Stomach (tissue), 9 donors: ENCODE measurements around the gene RRP15. TPM values are rescaled to one million over a fixed set of nuclear protein-coding genes. Genes with fewer than 3 reads are reported as not detected.
"Not testable (repeated sequence)": the region's sequence is repeated elsewhere in the genome, so short reads cannot be mapped to it uniquely, and the experiment has no call there.

Source experiments
- DNase-seq, 2 donors: peaks; one replicate each; pipeline versions ENCODE4 v3.0.0 to v3.0.0-alpha.2; 2013 to 2019
- H3K27ac ChIP-seq, 5 donors: fragments of 200-600 bp in 4 of 5; sonication (generic) in 4 of 5; one replicate each; pipeline ENCODE4 v1.5.1; 2013 to 2019; ENCODE audit warnings: mild to moderate bottlenecking in 1 of 5, moderate library complexity in 1 of 5
- H3K27me3 ChIP-seq, 3 donors: fragments of 200-600 bp; sonication (generic); one replicate each; pipeline ENCODE4 v1.5.1; 2017 to 2019; ENCODE audit warnings: mixed run types in 1 of 3
- H3K36me3 ChIP-seq, 4 donors: fragments of 200-600 bp; sonication (generic); 1 replicate in 3 of 4; 2 replicates in 1 of 4; pipeline ENCODE4 v1.5.1; 2016 to 2019
- H3K4me1 ChIP-seq, 4 donors: fragments of 200-600 bp; sonication (generic); one replicate each; pipeline ENCODE4 v1.5.1; 2016 to 2019
- H3K4me3 ChIP-seq, 4 donors: fragments of 200-600 bp; sonication (generic) in 3 of 4; one replicate each; pipeline ENCODE4 v1.5.1; 2016 to 2019; ENCODE audit warnings: mild to moderate bottlenecking in 1 of 4
- H3K9me3 ChIP-seq, 4 donors: fragments of 200-600 bp; sonication (generic); one replicate each; pipeline ENCODE4 v1.5.1; 2016 to 2019
- EP300 ChIP-seq: sonication (generic); formaldehyde crosslinking; IDR thresholded peaks from one replicate; pipeline ENCODE4 v1.6.1; 2017; ENCODE audit warnings: antibody characterized with exemption
- POLR2A ChIP-seq, 4 donors: fragments of 450-650 bp; IDR thresholded peaks; one replicate each; pipeline ENCODE4 v1.6.1; 2016; ENCODE audit warnings: antibody characterized with exemption in 4 of 4, control low read depth in 2 of 4, mild to moderate bottlenecking in 1 of 4, moderate library complexity in 1 of 4
- POLR2AphosphoS5 ChIP-seq, 3 donors: sonication (generic); formaldehyde crosslinking; IDR thresholded peaks; one replicate each; pipeline ENCODE4 v1.6.1; 2016; ENCODE audit warnings: antibody characterized with exemption in 3 of 3
- WGBS, 5 donors: extraction: QIAGEN DNeasy Blood & Tissue Kit in 3 of 5; methylation state at CpG; one replicate each; pipeline versions ENCODE4 v1.1.5 to v1.1.7; 2013 to 2018; 5-methylcytosine and 5-hydroxymethylcytosine counted together
- intact Hi-C: fragments of 100-400 bp; cut with DNase I; formaldehyde crosslinking; loops from one replicate; pipeline ENCODE4 v1.15.1; 2023; ENCODE audit warnings: low total_unique reads
- polyA plus RNA-seq, 3 donors: library from polyadenylated mRNA; stranded (reverse); fragments of 200-250 nt; gene quantifications; one replicate each; pipeline ENCODE4 v1.2.3, GENCODE V29; 2013
- total RNA-seq, 5 donors: library from RNA; depleted of rRNA; stranded (reverse); fragments of >200 nt; gene quantifications; one replicate each; pipeline versions ENCODE4 v1.1.0 to v1.2.3, GENCODE V29; 2014 to 2016
- TF ChIP-seq, protein P1 (sequence below), 7 experiments: fragments of 450-650 bp in 4 of 7; fragments of 200-600 bp in 3 of 7; sonication (generic) in 3 of 7; IDR thresholded peaks; one replicate each; pipeline ENCODE4 v1.5.1; 2016 to 2019; ENCODE audit warnings: antibody characterized with exemption in 7 of 7, control low read depth in 2 of 7, mild to moderate bottlenecking in 1 of 7
- donor health status: healthy with polysubstance abuse.
- donor health status: Bipolar disorder and iron deficiency.
- donor health status: healthy.

Gene RRP15
- total and polyA plus RNA-seq, 8 donors, result 2.6 to 70.1 (median 8.9) TPM

- Histone ChIP-seq H3K4me1 (no peaks in the 10 kb centered on the region), H3K27ac (no peak overlapping the region), H3K27me3 (no peaks in the 10 kb centered on the region), H3K36me3 (peaks cover 0 to 24% (median 18%) of the 10 kb centered on the region in 4 donors), H3K4me3 (no peak overlapping the region), H3K9me3 (no peaks in the 10 kb centered on the region)
- TF ChIP-seq POLR2AphosphoS5 (IDR thresholded peaks at IDR 0.05) (no peak), POLR2A (IDR thresholded peaks at IDR 0.05) (no peak), EP300 (no peak)
- TF ChIP-seq, protein P1, sequence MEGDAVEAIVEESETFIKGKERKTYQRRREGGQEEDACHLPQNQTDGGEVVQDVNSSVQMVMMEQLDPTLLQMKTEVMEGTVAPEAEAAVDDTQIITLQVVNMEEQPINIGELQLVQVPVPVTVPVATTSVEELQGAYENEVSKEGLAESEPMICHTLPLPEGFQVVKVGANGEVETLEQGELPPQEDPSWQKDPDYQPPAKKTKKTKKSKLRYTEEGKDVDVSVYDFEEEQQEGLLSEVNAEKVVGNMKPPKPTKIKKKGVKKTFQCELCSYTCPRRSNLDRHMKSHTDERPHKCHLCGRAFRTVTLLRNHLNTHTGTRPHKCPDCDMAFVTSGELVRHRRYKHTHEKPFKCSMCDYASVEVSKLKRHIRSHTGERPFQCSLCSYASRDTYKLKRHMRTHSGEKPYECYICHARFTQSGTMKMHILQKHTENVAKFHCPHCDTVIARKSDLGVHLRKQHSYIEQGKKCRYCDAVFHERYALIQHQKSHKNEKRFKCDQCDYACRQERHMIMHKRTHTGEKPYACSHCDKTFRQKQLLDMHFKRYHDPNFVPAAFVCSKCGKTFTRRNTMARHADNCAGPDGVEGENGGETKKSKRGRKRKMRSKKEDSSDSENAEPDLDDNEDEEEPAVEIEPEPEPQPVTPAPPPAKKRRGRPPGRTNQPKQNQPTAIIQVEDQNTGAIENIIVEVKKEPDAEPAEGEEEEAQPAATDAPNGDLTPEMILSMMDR (IDR thresholded peaks at IDR 0.05), result no peak
- DNase-seq, result no peak
- 87 to 95% (median 94%) methylated on average over 2 of the region's 2 CpGs for WGBS, 5 donors
- intact Hi-C loops, result no loop called here
Measured at GRCh38 chr1:218312509-218312908, 27.4 kb downstream of the RRP15 start.

DNA sequence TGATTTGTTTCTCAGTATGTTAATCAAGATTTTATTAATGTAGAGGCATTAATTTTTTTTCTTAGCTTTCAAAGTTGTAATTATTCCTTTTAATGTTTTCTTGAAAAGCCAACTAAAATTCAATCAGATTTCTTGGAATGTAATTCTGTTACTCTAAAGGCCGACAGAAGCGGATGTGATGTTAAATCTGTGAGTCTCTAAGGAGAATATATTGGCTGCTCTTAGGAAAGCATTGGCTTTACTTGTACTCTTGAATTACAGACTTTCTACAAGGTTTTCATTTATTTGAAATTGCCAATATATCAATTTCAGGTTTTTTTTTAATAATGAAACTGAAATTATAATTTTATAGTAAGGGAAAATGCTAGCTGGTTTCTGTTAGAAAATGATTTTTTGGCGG is 29.2 kb downstream of the RRP15 start:
- TF ChIP-seq, protein P1 (IDR thresholded peaks at IDR 0.05), result no peak
- TF ChIP-seq POLR2AphosphoS5 (IDR thresholded peaks at IDR 0.05), result no peak
- no peak for TF ChIP-seq POLR2A (IDR thresholded peaks at IDR 0.05)
- TF ChIP-seq EP300, result no peak
- H3K4me1 ChIP-seq, result no peaks in the 10 kb centered on the region
- H3K27ac ChIP-seq, result no peak overlapping the region
- intact Hi-C loops, result no loop called here
- no peak for DNase-seq
- H3K36me3 ChIP-seq, result peaks cover 0 to 16% (median 8%) of the 10 kb centered on the region in 4 donors
- 92 to 97% (median 96%) methylated on average over 3 of the region's 3 CpGs for WGBS, 5 donors
- H3K27me3 ChIP-seq, result no peaks in the 10 kb centered on the region
- no peak overlapping the region for H3K4me3 ChIP-seq
- H3K9me3 ChIP-seq, result no peaks in the 10 kb centered on the region

- intact Hi-C loops, result no loop called here
- DNase-seq, result no peak
- Histone ChIP-seq H3K27ac (no peak overlapping the region), H3K9me3 (no peaks in the 10 kb centered on the region), H3K27me3 (no peaks in the 10 kb centered on the region), H3K4me1 (no peaks in the 10 kb centered on the region), H3K4me3 (no peak overlapping the region), H3K36me3 (peaks cover 0 to 16% (median 9%) of the 10 kb centered on the region in 4 donors)
- TF ChIP-seq POLR2AphosphoS5 (IDR thresholded peaks at IDR 0.05) (no peak), EP300 (no peak), POLR2A (IDR thresholded peaks at IDR 0.05) (no peak)
- TF ChIP-seq, protein P1 (IDR thresholded peaks at IDR 0.05), result no peak
- 81 to 88% (median 84%) methylated on average over 4 of the region's 4 CpGs for WGBS, 5 donors
Measured at GRCh38 chr1:218315638-218316037, 30.5 kb downstream of the RRP15 start.

- Histone ChIP-seq H3K4me1 (no peaks in the 10 kb centered on the region), H3K9me3 (no peaks in the 10 kb centered on the region), H3K4me3 (no peak overlapping the region), H3K27me3 (no peaks in the 10 kb centered on the region), H3K27ac (no peak overlapping the region), H3K36me3 (peaks cover 0 to 13% (median 5%) of the 10 kb centered on the region in 4 donors)
- WGBS, 5 donors, result 82 to 95% (median 92%) methylated on average over 5 of the region's 5 CpGs
- intact Hi-C loops, result no loop called here
- no peak for TF ChIP-seq EP300
- TF ChIP-seq POLR2AphosphoS5 (IDR thresholded peaks at IDR 0.05), result no peak
- no peak for TF ChIP-seq POLR2A (IDR thresholded peaks at IDR 0.05)
- TF ChIP-seq, protein P1 (IDR thresholded peaks at IDR 0.05), result no peak
- no peak for DNase-seq
Measured at GRCh38 chr1:218317061-218317460, 32.0 kb downstream of the RRP15 start.

DNA sequence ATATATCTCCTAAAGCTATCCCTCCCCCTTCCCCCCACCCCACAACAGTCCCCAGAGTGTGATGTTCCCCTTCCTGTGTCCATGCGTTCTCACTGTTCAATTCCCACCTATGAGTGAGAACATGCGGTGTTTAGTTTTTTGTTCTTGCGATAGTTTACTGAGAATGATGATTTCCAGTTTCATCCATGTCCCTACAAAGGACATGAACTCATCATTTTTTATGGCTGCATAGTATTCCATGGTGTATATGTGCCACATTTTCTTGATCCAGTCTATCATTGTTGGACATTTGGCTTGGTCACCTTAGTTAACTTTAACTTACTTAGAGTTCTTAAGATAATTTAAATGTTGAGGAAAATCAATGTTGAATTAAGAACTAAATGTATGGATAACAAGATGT is 35.1 kb downstream of the RRP15 start:
- H3K4me1 ChIP-seq, H3K27me3 ChIP-seq, DNase-seq, H3K9me3 ChIP-seq, H3K27ac ChIP-seq, intact Hi-C loops, H3K4me3 ChIP-seq: not testable (repeated sequence)
- peaks cover 11 to 33% (median 22%) of the 10 kb centered on the region in 4 donors for H3K36me3 ChIP-seq
- WGBS, 5 donors, result 94 to 100% (median 100%) methylated on average over 1 to 3 of the region's 3 CpGs
